ENCODE measurements around the gene GLIS2. TPM values are rescaled to one million over a fixed set of nuclear protein-coding genes. Genes with fewer than 3 reads are reported as not detected.

GLIS2 gene
- total RNA-seq, 1 experiment from 2014 or later, result 13.1 TPM

DNA sequence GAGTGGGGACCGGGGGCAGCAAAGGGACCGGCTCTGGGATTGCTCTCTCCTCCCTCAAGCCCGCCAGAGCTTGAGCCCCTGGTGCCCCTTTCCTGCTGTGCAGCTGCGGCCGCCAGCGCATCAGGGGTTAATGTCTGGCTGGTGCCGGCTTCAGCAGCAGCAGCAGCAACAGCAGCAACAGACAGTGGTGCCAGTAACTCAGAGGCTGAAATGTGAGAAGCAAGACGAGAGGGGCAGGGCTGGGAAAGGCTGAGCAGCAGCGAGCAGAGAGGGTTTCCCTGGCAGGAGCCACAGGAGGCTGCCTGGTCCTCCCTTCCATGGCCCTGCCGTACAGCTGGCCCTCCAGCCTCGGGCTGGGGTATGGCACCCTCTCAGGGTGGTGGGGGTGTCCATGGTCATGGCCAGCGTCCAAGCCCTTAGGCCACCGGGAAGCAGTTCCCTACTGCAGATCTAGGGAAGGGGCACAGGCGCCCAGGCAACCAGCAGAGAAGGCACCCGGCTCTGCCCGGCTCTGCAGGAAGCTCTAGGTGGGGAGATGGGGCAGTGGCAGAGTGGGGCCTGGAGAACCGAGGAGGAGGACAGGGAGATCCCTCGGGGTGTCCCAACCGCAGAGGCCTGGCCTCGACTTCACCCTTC, 21.9 kb upstream of the GLIS2 start:
- POLR2A ChIA-PET, result no interaction called here
- Histone ChIP-seq H3K27me3 (replicated peaks; ENCODE audit: control insufficient read depth, insufficient read depth, low read length) (no peaks in the 10 kb centered on the region), H3K36me3 (ENCODE audit: control insufficient read depth, insufficient read depth, low read length) (no peaks in the 10 kb centered on the region), H3K4me1 (peaks cover 14% of the 10 kb centered on the region), H3K4me3 (ENCODE audit: low read depth, low read length) (no peak overlapping the region), H3K9me3 (no peaks in the 10 kb centered on the region)
- H3K27ac Mint-ChIP-seq (ENCODE audit: unreplicated experiment), result peak overlapping the region; percentile 77
- H3K9me3 Mint-ChIP-seq (ENCODE audit: unreplicated experiment), result no peaks in the 10 kb centered on the region
- no peak for DNase-seq
- CTCF ChIA-PET, result no interaction called here
- no peak for TF ChIP-seq CTCF (IDR thresholded peaks at IDR 0.05; ENCODE audit: insufficient read depth in 1 of 2, low read depth in 1 of 2, low read length in 1 of 2, severe bottlenecking in 1 of 2, unreplicated experiment in 1 of 2)
- peaks cover 21% of the 10 kb centered on the region for H3K4me1 Mint-ChIP-seq (ENCODE audit: low read depth, unreplicated experiment)
- intact Hi-C loops (cut with micrococcal nuclease; ENCODE audit: unreplicated experiment), result no loop called here
- H3K36me3 Mint-ChIP-seq (ENCODE audit: insufficient read depth, unreplicated experiment), result peaks cover 6% of the 10 kb centered on the region
- BruUV-seq (replicated peaks), result no TSS peak
- H3K27me3 Mint-ChIP-seq (ENCODE audit: insufficient read depth, unreplicated experiment), result no peaks in the 10 kb centered on the region
- H3K4me3 Mint-ChIP-seq (ENCODE audit: unreplicated experiment), result no peak overlapping the region

- Mint-ChIP-seq H3K9me3 (ENCODE audit: unreplicated experiment) (no peaks in the 10 kb centered on the region), H3K4me3 (ENCODE audit: unreplicated experiment) (no peak overlapping the region), H3K36me3 (ENCODE audit: insufficient read depth, unreplicated experiment) (peaks cover 10% of the 10 kb centered on the region), H3K27ac (ENCODE audit: unreplicated experiment) (no peak overlapping the region), H3K27me3 (ENCODE audit: insufficient read depth, unreplicated experiment) (no peaks in the 10 kb centered on the region), H3K4me1 (ENCODE audit: low read depth, unreplicated experiment) (peaks cover 25% of the 10 kb centered on the region)
- no peaks in the 10 kb centered on the region for H3K27me3 ChIP-seq (replicated peaks; ENCODE audit: control insufficient read depth, insufficient read depth, low read length)
- intact Hi-C loops (cut with micrococcal nuclease; ENCODE audit: unreplicated experiment), result no loop called here
- H3K4me1 ChIP-seq, result peaks cover 17% of the 10 kb centered on the region
- no peak for DNase-seq
- ChIA-PET CTCF (interaction anchor here (0.7 kb wide), 1 partner anchor 38 kb away, joined by 3 read pairs; no protein-coding TSS in a partner anchor), POLR2A (no interaction called here)
- no peak for TF ChIP-seq CTCF (IDR thresholded peaks at IDR 0.05; ENCODE audit: insufficient read depth in 1 of 2, low read depth in 1 of 2, low read length in 1 of 2, severe bottlenecking in 1 of 2, unreplicated experiment in 1 of 2)
- no TSS peak for BruUV-seq (replicated peaks)
- no peaks in the 10 kb centered on the region for H3K36me3 ChIP-seq (ENCODE audit: control insufficient read depth, insufficient read depth, low read length)
- H3K9me3 ChIP-seq, result no peaks in the 10 kb centered on the region
- no peak overlapping the region for H3K4me3 ChIP-seq (ENCODE audit: low read depth, low read length)
These were observed 20.3 kb upstream of the GLIS2 start for GRCh38 chr16:4295581-4295980.

DNA sequence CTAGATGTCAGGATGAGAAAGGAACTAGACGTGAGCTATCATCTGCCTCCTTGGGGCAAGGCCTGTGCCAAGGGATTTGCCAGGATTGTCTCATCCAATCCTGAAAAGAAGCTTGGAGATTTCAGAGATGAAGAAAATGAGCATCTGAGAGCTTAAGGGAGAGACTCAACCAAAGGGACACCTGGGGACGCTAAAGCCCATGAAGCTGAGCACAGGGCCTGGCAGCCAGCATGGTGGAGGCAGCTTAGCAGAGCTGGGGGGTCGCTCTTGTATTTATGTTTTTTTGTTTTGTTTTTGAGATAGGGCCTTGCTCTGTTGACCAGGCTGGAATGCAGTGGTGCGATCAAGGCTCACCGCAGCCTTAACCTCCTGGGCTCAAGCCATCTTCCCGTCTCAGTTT, 18.4 kb upstream of the GLIS2 start:
- H3K4me3 Mint-ChIP-seq (ENCODE audit: unreplicated experiment), result no peak overlapping the region
- H3K4me1 Mint-ChIP-seq (ENCODE audit: low read depth, unreplicated experiment), result peaks cover 23% of the 10 kb centered on the region
- H3K36me3 Mint-ChIP-seq (ENCODE audit: insufficient read depth, unreplicated experiment), result peaks cover 10% of the 10 kb centered on the region
- no peak overlapping the region for H3K4me3 ChIP-seq (ENCODE audit: low read depth, low read length)
- H3K4me1 ChIP-seq, result peaks cover 17% of the 10 kb centered on the region
- peak overlapping the region; percentile 66 for H3K27ac Mint-ChIP-seq (ENCODE audit: unreplicated experiment)
- POLR2A ChIA-PET, result interaction anchor here (0.6 kb wide), 1 partner anchor 44 kb away, joined by 4 read pairs; no protein-coding TSS in a partner anchor
- no TSS peak for BruUV-seq (replicated peaks)
- H3K9me3 Mint-ChIP-seq (ENCODE audit: unreplicated experiment), result no peaks in the 10 kb centered on the region
- no peak for DNase-seq
- no peak for TF ChIP-seq CTCF (IDR thresholded peaks at IDR 0.05; ENCODE audit: insufficient read depth in 1 of 2, low read depth in 1 of 2, low read length in 1 of 2, severe bottlenecking in 1 of 2, unreplicated experiment in 1 of 2)
- no peaks in the 10 kb centered on the region for H3K27me3 ChIP-seq (replicated peaks; ENCODE audit: control insufficient read depth, insufficient read depth, low read length)
- no peaks in the 10 kb centered on the region for H3K27me3 Mint-ChIP-seq (ENCODE audit: insufficient read depth, unreplicated experiment)
- intact Hi-C loops (cut with micrococcal nuclease; ENCODE audit: unreplicated experiment), result no loop called here
- no peaks in the 10 kb centered on the region for H3K9me3 ChIP-seq
- H3K36me3 ChIP-seq (ENCODE audit: control insufficient read depth, insufficient read depth, low read length), result no peaks in the 10 kb centered on the region
- CTCF ChIA-PET, result interaction anchor here (0.7 kb wide), 1 partner anchor 24 kb away, joined by 3 read pairs; no protein-coding TSS in a partner anchor

Data from Caco-2 (cell line).